Adrenal gland (tissue), 12 donors: ENCODE data around the gene ARHGAP19. TPM values are rescaled to one million over a fixed set of nuclear protein-coding genes. Genes with fewer than 3 reads are reported as not detected.

Source experiments
- DNase-seq, 7 donors: peaks; one replicate each; pipeline ENCODE4 v3.0.0-alpha.2; 2019 to 2020
- H3K27ac ChIP-seq, 5 donors: fragments of 200-600 bp; sonication (generic) in 4 of 5; 1 replicate in 3 of 5; 2 replicates in 2 of 5; pipeline versions ENCODE4 v1.5.1 to v1.8.0; 2016 to 2020; ENCODE audit warnings: mild to moderate bottlenecking in 1 of 5
- H3K27me3 ChIP-seq: fragments of 200-600 bp; 2 replicates; pipeline ENCODE4 v1.8.0; 2021
- H3K36me3 ChIP-seq, 2 donors: fragments of 200-600 bp; replicated peaks in 1 of 2; 1 replicate in 1 of 2; 2 replicates in 1 of 2; pipeline versions ENCODE4 v1.5.1 to v1.8.0; 2018 to 2022
- H3K4me1 ChIP-seq, 2 donors: fragments of 200-600 bp; replicated peaks in 1 of 2; 1 replicate in 1 of 2; 2 replicates in 1 of 2; pipeline versions ENCODE4 v1.5.1 to v1.8.0; 2018 to 2021
- H3K4me3 ChIP-seq, 4 donors: fragments of 200-600 bp; sonication (generic) in 3 of 4; one replicate each; pipeline ENCODE4 v1.5.1; 2016 to 2018
- H3K9me3 ChIP-seq, 3 donors: fragments of 200-600 bp; sonication (generic) in 1 of 3; replicated peaks in 1 of 3; 1 replicate in 2 of 3; 2 replicates in 1 of 3; pipeline versions ENCODE4 v1.5.1 to v1.8.0; 2016 to 2021
- POLR2A ChIP-seq, 2 donors: fragments of 450-650 bp; IDR thresholded peaks; one replicate each; pipeline ENCODE4 v1.6.1; 2017; ENCODE audit warnings: antibody characterized with exemption in 2 of 2, mild to moderate bottlenecking in 2 of 2, moderate library complexity in 1 of 2
- WGBS, 4 donors: extraction: QIAGEN DNeasy Blood & Tissue Kit in 2 of 4; methylation state at CpG; one replicate each; pipeline versions ENCODE4 v1.1.5 to v1.1.7; 2013 to 2017; 5-methylcytosine and 5-hydroxymethylcytosine counted together
- intact Hi-C, 2 donors: fragments of 100-400 bp; cut with DNase I; formaldehyde crosslinking; loops; one replicate each; pipeline versions ENCODE4 v1.14.1 to v1.15.0; 2022 to 2023
- polyA plus RNA-seq, 3 donors: library from polyadenylated mRNA; stranded (reverse); fragments of 200-250 nt in 2 of 3; fragments of 350-450 nt in 1 of 3; fragmentation: Illumina TruSeq in 1 of 3; extraction: RNeasy Lipid Tissue Mini Kit (QIAGEN cat#74804) in 1 of 3; gene quantifications; one replicate each; pipeline ENCODE4 v1.2.3, GENCODE V29; 2013 to 2014
- total RNA-seq, 9 donors: library from RNA; depleted of rRNA in 4 of 9; stranded (reverse); fragments of >200 nt in 4 of 9; fragments of 120-200 nt in 1 of 9; fragmentation: NEBNext Ultra II Directional in 1 of 9; extraction: Animal tissue kit (Norgen Biotek cat#: 25700) in 1 of 9; gene quantifications; one replicate each; pipeline versions ENCODE4 v1.1.0 to v1.2.4, GENCODE V29; 2013 to 2023
- TF ChIP-seq, protein P1 (sequence below), 6 experiments: fragments of 450-650 bp in 4 of 6; fragments of 200-600 bp in 2 of 6; sonication (generic) in 1 of 6; IDR thresholded peaks; 1 replicate in 5 of 6; 2 replicates in 1 of 6; pipeline versions ENCODE4 v1.5.1 to v1.8.0; 2016 to 2021; ENCODE audit warnings: antibody characterized with exemption in 6 of 6, mild to moderate bottlenecking in 2 of 6, moderate library complexity in 1 of 6
- donor health status: healthy with polysubstance abuse.
- donor health status: Bipolar disorder and iron deficiency.
- donor health status: DM: yes; HTN: yes; CAD: no.
- donor health status: DM: no; HTN: no; CAD: no.
- donor health status: DM: no; HTN: no; CAD: no.
- donor health status: DM: yes; HTN: yes; CAD: no.

Gene ARHGAP19
- total and polyA plus RNA-seq, 12 donors: 1.7 to 15.0 (median 6.8) TPM

DNA sequence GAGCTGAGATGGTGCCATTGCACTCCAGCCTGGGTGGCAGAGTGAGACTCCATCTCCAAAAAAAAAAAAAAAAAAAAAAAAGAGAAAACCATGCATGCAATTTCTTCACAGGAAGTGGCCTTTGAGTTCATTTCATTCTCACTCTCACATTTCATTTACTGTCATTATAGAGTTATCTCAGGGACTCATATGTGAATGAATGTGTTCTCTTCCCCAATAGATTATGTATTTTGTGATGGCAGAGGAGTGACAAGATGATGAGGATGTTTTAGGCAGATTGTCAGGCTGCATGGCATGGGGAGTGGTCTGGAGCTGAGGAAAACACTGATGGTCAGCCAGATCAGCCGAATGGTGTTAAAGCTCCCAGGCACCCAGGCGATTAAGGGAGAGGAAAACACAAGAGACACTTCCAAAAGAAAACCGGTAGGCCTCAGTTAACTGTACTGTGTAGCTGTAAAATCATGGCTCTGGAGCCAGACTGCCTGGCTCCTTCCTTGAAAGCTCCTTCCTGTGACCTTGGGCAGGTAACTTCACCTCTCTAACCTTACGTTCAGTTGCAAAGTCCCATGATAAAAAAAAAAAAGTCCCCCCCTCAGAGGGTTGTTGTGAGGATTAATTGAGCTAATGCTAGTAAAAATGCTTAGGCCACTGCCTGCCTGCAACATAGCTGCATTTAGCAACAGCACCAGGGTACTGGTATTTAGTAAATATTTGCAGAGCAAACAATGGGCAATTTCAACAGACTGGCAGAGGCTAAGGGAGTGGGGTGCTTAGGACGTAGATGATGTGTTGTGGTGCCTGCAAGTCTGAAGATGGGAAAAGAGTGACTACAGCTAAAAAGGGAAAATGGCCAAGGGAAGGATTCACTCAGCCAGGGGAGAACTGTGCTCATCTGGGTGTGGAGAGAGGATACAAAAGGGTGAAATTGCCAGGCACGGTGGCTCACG is 35.2 kb upstream of the ARHGAP19 start:
- no peak overlapping the region for H3K27ac ChIP-seq
- H3K9me3 ChIP-seq: no peaks in the 10 kb centered on the region
- DNase-seq: no peak
- H3K36me3 ChIP-seq: no peaks in the 10 kb centered on the region
- H3K4me1 ChIP-seq: peaks cover 14 to 29% of the 10 kb centered on the region in 2 donors
- no peak overlapping the region for H3K4me3 ChIP-seq
- intact Hi-C loops: no loop called here
- TF ChIP-seq, protein P1, sequence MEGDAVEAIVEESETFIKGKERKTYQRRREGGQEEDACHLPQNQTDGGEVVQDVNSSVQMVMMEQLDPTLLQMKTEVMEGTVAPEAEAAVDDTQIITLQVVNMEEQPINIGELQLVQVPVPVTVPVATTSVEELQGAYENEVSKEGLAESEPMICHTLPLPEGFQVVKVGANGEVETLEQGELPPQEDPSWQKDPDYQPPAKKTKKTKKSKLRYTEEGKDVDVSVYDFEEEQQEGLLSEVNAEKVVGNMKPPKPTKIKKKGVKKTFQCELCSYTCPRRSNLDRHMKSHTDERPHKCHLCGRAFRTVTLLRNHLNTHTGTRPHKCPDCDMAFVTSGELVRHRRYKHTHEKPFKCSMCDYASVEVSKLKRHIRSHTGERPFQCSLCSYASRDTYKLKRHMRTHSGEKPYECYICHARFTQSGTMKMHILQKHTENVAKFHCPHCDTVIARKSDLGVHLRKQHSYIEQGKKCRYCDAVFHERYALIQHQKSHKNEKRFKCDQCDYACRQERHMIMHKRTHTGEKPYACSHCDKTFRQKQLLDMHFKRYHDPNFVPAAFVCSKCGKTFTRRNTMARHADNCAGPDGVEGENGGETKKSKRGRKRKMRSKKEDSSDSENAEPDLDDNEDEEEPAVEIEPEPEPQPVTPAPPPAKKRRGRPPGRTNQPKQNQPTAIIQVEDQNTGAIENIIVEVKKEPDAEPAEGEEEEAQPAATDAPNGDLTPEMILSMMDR (IDR thresholded peaks at IDR 0.05): no peak
- TF ChIP-seq POLR2A (IDR thresholded peaks at IDR 0.05): no peak
- 80 to 88% (median 83%) methylated on average over 7 of the region's 7 CpGs for WGBS, 4 donors
- no peaks in the 10 kb centered on the region for H3K27me3 ChIP-seq

DNA sequence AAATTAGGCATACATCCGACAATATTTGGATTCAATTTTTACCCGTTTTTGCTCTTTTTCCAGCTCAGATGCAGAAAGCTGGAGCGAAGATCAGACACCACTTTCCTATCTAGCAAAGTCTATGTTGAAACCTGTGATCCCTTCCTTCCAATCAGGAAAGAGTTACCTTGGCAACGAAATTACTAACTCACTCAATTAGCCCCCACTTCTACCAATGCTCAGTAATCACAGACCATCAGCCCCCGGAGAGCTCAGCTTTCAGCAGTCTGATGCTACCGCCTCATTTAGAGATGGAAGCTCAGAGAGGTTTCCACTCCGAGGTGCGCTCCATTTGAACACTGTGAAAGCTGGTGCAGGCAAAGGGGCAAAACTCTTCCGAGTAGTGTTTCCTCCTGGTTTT is 33.3 kb upstream of the ARHGAP19 start:
- no peak for TF ChIP-seq POLR2A (IDR thresholded peaks at IDR 0.05)
- TF ChIP-seq, protein P1 (IDR thresholded peaks at IDR 0.05): no peak

DNA sequence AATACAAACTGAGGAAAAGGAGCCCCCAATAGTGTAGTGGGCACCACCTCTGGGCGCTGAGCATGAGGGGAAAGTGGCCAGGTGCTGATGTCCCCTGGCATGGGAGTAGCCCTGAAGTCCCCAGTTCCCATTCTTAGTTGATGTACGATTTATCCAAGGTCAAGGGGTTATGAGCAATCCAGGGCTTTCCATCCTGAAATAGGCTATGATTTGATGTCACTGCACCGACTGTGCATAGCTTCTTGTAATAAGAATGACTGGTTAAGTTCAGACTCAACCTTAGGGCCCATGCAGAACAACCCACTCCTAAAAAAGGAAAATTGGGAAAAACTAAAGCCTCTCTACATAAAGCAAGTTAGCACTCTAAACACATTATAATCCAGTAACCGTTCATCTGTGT is 31.1 kb upstream of the ARHGAP19 start:
- intact Hi-C loops: no loop called here
- 61 to 74% (median 69%) methylated on average over 4 of the region's 4 CpGs for WGBS, 4 donors
- no peak for TF ChIP-seq POLR2A (IDR thresholded peaks at IDR 0.05)
- TF ChIP-seq, protein P1 (IDR thresholded peaks at IDR 0.05): no peak

More for the DNA sequence above, 33.3 kb upstream of the ARHGAP19 start:
- Histone ChIP-seq H3K9me3 (no peaks in the 10 kb centered on the region), H3K36me3 (no peaks in the 10 kb centered on the region), H3K4me3 (no peak overlapping the region), H3K27ac (no peak overlapping the region), H3K27me3 (no peaks in the 10 kb centered on the region), H3K4me1 (peaks cover 2 to 23% of the 10 kb centered on the region in 2 donors)
- DNase-seq: no peak
- intact Hi-C loops: no loop called here
- 74 to 84% (median 83%) methylated on average over 9 of the region's 9 CpGs for WGBS, 4 donors

DNA sequence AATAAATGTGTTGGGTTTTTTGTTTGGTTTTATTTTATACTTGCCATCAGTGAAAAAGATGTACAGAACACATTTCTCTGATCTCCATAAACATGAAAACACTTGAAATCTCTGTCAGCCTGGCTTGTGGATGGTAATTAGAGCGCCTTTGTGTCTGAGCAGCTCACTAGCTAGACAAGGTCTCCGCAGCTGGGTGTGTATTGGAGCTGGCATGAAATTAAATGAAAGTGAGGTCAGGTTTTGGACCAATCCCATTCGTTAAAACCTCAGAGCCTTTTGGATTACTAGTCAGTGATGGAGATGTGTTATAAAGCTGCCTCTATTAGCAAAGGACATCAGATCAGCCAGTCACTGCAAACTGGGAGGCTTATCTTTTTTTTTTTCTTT is 29.4 kb upstream of the ARHGAP19 start:
- no peaks in the 10 kb centered on the region for H3K27me3 ChIP-seq
- DNase-seq: peak in 1 of 7 donors; percentile 60
- WGBS, 4 donors: 68 to 81% (median 74%) methylated on average over 3 of the region's 3 CpGs
- no peaks in the 10 kb centered on the region for H3K9me3 ChIP-seq
- peak overlapping the region in 2 of 5 donors; percentile 97 to 98 for H3K27ac ChIP-seq
- TF ChIP-seq POLR2A (IDR thresholded peaks at IDR 0.05): no peak
- TF ChIP-seq, protein P1 (IDR thresholded peaks at IDR 0.05): no peak
- no peaks in the 10 kb centered on the region for H3K36me3 ChIP-seq
- H3K4me1 ChIP-seq: peaks cover 10 to 29% of the 10 kb centered on the region in 2 donors
- no peak overlapping the region for H3K4me3 ChIP-seq
- intact Hi-C loops: no loop called here

More for the DNA sequence above, 31.1 kb upstream of the ARHGAP19 start:
- DNase-seq: no peak
- H3K27me3 ChIP-seq: no peaks in the 10 kb centered on the region
- H3K27ac ChIP-seq: no peak overlapping the region
- peaks cover 10 to 27% of the 10 kb centered on the region in 2 donors for H3K4me1 ChIP-seq
- H3K36me3 ChIP-seq: no peaks in the 10 kb centered on the region
- H3K4me3 ChIP-seq: no peak overlapping the region
- H3K9me3 ChIP-seq: no peaks in the 10 kb centered on the region
